ENCODE measurements around the gene NDFIP1. TPM values are rescaled to one million over a fixed set of nuclear protein-coding genes. Genes with fewer than 3 reads are reported as not detected.

The NDFIP1 gene
- total RNA-seq, 1 experiment from 2014 or later, result 50.8 TPM

GRCh38 chr5:142189813-142190212 lies 81.2 kb downstream of the NDFIP1 start:
- POLR2A ChIA-PET, result no interaction called here
- BruUV-seq (replicated peaks), result no TSS peak
- no peaks in the 10 kb centered on the region for H3K4me1 Mint-ChIP-seq (ENCODE audit: insufficient read depth, unreplicated experiment)
- H3K4me3 Mint-ChIP-seq (ENCODE audit: unreplicated experiment), result no peak overlapping the region
- H3K36me3 Mint-ChIP-seq (ENCODE audit: insufficient read depth, unreplicated experiment), result no peaks in the 10 kb centered on the region
- CTCF ChIA-PET, result no interaction called here
- TF ChIP-seq CTCF (IDR thresholded peaks at IDR 0.05; ENCODE audit: unreplicated experiment), result no peak
- DNase-seq (ENCODE audit: unreplicated experiment), result no peak
- H3K27me3 Mint-ChIP-seq (ENCODE audit: insufficient read depth, unreplicated experiment), result peaks cover 14% of the 10 kb centered on the region
- H3K9me3 Mint-ChIP-seq (ENCODE audit: unreplicated experiment), result no peaks in the 10 kb centered on the region
- intact Hi-C loops (cut with micrococcal nuclease), result no loop called here
- no peak overlapping the region for H3K27ac Mint-ChIP-seq (ENCODE audit: low read depth, unreplicated experiment)

GRCh38 chr5:142191776-142192175 lies 83.2 kb downstream of the NDFIP1 start:
- peaks cover 14% of the 10 kb centered on the region for H3K27me3 Mint-ChIP-seq (ENCODE audit: insufficient read depth, unreplicated experiment)

GRCh38 chr5:142192286-142193113 lies 83.9 kb downstream of the NDFIP1 start:
- no TSS peak for BruUV-seq (replicated peaks)
- H3K4me3 Mint-ChIP-seq (ENCODE audit: unreplicated experiment), result no peak overlapping the region
- peaks cover 14% of the 10 kb centered on the region for H3K27me3 Mint-ChIP-seq (ENCODE audit: insufficient read depth, unreplicated experiment)
- intact Hi-C loops (cut with micrococcal nuclease), result no loop called here
- H3K36me3 Mint-ChIP-seq (ENCODE audit: insufficient read depth, unreplicated experiment), result no peaks in the 10 kb centered on the region
- DNase-seq (ENCODE audit: unreplicated experiment), result no peak
- H3K9me3 Mint-ChIP-seq (ENCODE audit: unreplicated experiment), result no peaks in the 10 kb centered on the region
- ChIA-PET POLR2A (interaction anchor here (0.6 kb wide), 1 partner anchor 1793 kb away, joined by 3 read pairs; no protein-coding TSS in a partner anchor), CTCF (interaction anchor here (0.6 kb wide), 1 partner anchor 155 kb away, joined by 3 read pairs; no protein-coding TSS in a partner anchor)
- H3K4me1 Mint-ChIP-seq (ENCODE audit: insufficient read depth, unreplicated experiment), result no peaks in the 10 kb centered on the region
- H3K27ac Mint-ChIP-seq (ENCODE audit: low read depth, unreplicated experiment), result no peak overlapping the region
- TF ChIP-seq CTCF (IDR thresholded peaks at IDR 0.05; ENCODE audit: unreplicated experiment), result no peak

More at GRCh38 chr5:142191776-142192175, 83.2 kb downstream of the NDFIP1 start:
- ChIA-PET POLR2A (no interaction called here), CTCF (no interaction called here)
- Mint-ChIP-seq H3K27ac (ENCODE audit: low read depth, unreplicated experiment) (no peak overlapping the region), H3K9me3 (ENCODE audit: unreplicated experiment) (no peaks in the 10 kb centered on the region), H3K36me3 (ENCODE audit: insufficient read depth, unreplicated experiment) (no peaks in the 10 kb centered on the region), H3K4me3 (ENCODE audit: unreplicated experiment) (no peak overlapping the region), H3K4me1 (ENCODE audit: insufficient read depth, unreplicated experiment) (no peaks in the 10 kb centered on the region)
- no peak for DNase-seq (ENCODE audit: unreplicated experiment)
- TF ChIP-seq CTCF (IDR thresholded peaks at IDR 0.05; ENCODE audit: unreplicated experiment), result no peak
- intact Hi-C loops (cut with micrococcal nuclease), result no loop called here
- no TSS peak for BruUV-seq (replicated peaks)

GRCh38 chr5:142193114-142193428 lies 84.5 kb downstream of the NDFIP1 start:
- H3K27me3 Mint-ChIP-seq (ENCODE audit: insufficient read depth, unreplicated experiment), result peaks cover 11% of the 10 kb centered on the region
- no peak for TF ChIP-seq CTCF (IDR thresholded peaks at IDR 0.05; ENCODE audit: unreplicated experiment)
- H3K4me1 Mint-ChIP-seq (ENCODE audit: insufficient read depth, unreplicated experiment), result no peaks in the 10 kb centered on the region
- H3K36me3 Mint-ChIP-seq (ENCODE audit: insufficient read depth, unreplicated experiment), result no peaks in the 10 kb centered on the region
- DNase-seq (ENCODE audit: unreplicated experiment), result no peak
- CTCF ChIA-PET, result interaction anchor here (0.5 to 0.6 kb wide), 2 partner anchors 133 to 156 kb away, joined by 3 read pairs; no protein-coding TSS in a partner anchor
- H3K27ac Mint-ChIP-seq (ENCODE audit: low read depth, unreplicated experiment), result no peak overlapping the region
- intact Hi-C loops (cut with micrococcal nuclease), result no loop called here
- POLR2A ChIA-PET, result interaction anchor here (0.6 kb wide), 1 partner anchor 1793 kb away, joined by 3 read pairs; no protein-coding TSS in a partner anchor
- no peaks in the 10 kb centered on the region for H3K9me3 Mint-ChIP-seq (ENCODE audit: unreplicated experiment)
- BruUV-seq (replicated peaks), result no TSS peak
- H3K4me3 Mint-ChIP-seq (ENCODE audit: unreplicated experiment), result no peak overlapping the region
